ENCODE measurements around the gene CRLF3. TPM values are rescaled to one million over a fixed set of nuclear protein-coding genes. Genes with fewer than 3 reads are reported as not detected.

The CRLF3 gene
- polyA plus RNA-seq, 1 experiment: 5.5 TPM

- no peak for DNase-seq (ENCODE audit: low read depth)
- CTCF ChIA-PET: no interaction called here
- Histone ChIP-seq H3K27me3 (ENCODE audit: control insufficient read depth, insufficient read depth, low read length) (no peaks in the 10 kb centered on the region), H3K4me3 (ENCODE audit: low read depth, low read length) (no peak overlapping the region), H3K36me3 (ENCODE audit: control insufficient read depth, insufficient read depth, low read length) (peaks cover 1% of the 10 kb centered on the region)
- POLR2A ChIA-PET: no interaction called here
- no peak for TF ChIP-seq CTCF (IDR thresholded peaks at IDR 0.05; ENCODE audit: insufficient read depth, low read depth, low read length)
These were observed 22.8 kb downstream of the CRLF3 start for GRCh38 chr17:30801671-30802070.

GRCh38 chr17:30796016-30796415, 28.5 kb downstream of the CRLF3 start:
- Histone ChIP-seq H3K4me3 (ENCODE audit: low read depth, low read length) (no peak overlapping the region), H3K36me3 (ENCODE audit: control insufficient read depth, insufficient read depth, low read length) (peaks cover 2% of the 10 kb centered on the region), H3K27me3 (ENCODE audit: control insufficient read depth, insufficient read depth, low read length) (no peaks in the 10 kb centered on the region)
- no peak for TF ChIP-seq CTCF (IDR thresholded peaks at IDR 0.05; ENCODE audit: insufficient read depth, low read depth, low read length)
- ChIA-PET POLR2A (no interaction called here), CTCF (no interaction called here)
- no peak for DNase-seq (ENCODE audit: low read depth)

GRCh38 chr17:30794372-30794771, 30.1 kb downstream of the CRLF3 start:
- H3K36me3 ChIP-seq (ENCODE audit: control insufficient read depth, insufficient read depth, low read length): peaks cover 2% of the 10 kb centered on the region
- no peak overlapping the region for H3K4me3 ChIP-seq (ENCODE audit: low read depth, low read length)
- ChIA-PET CTCF (no interaction called here), POLR2A (no interaction called here)
- no peaks in the 10 kb centered on the region for H3K27me3 ChIP-seq (ENCODE audit: control insufficient read depth, insufficient read depth, low read length)
- DNase-seq (ENCODE audit: low read depth): no peak
- no peak for TF ChIP-seq CTCF (IDR thresholded peaks at IDR 0.05; ENCODE audit: insufficient read depth, low read depth, low read length)

- Histone ChIP-seq H3K27me3 (ENCODE audit: control insufficient read depth, insufficient read depth, low read length) (no peaks in the 10 kb centered on the region), H3K4me3 (ENCODE audit: low read depth, low read length) (no peak overlapping the region), H3K36me3 (ENCODE audit: control insufficient read depth, insufficient read depth, low read length) (peaks cover 2% of the 10 kb centered on the region)
- ChIA-PET POLR2A (no interaction called here), CTCF (no interaction called here)
- no peak for DNase-seq (ENCODE audit: low read depth)
- TF ChIP-seq CTCF (IDR thresholded peaks at IDR 0.05; ENCODE audit: insufficient read depth, low read depth, low read length): no peak
These were observed 31.1 kb downstream of the CRLF3 start for GRCh38 chr17:30793282-30793977.

GRCh38 chr17:30790279-30790678, 34.2 kb downstream of the CRLF3 start:
- ChIA-PET POLR2A (no interaction called here), CTCF (interaction anchor here (1.5 kb wide), 1 partner anchor 16 kb away, joined by 4 read pairs; no protein-coding TSS in a partner anchor)
- no peak for TF ChIP-seq CTCF (IDR thresholded peaks at IDR 0.05; ENCODE audit: insufficient read depth, low read depth, low read length)
- no peak for DNase-seq (ENCODE audit: low read depth)
- H3K36me3 ChIP-seq (ENCODE audit: control insufficient read depth, insufficient read depth, low read length): peaks cover 2% of the 10 kb centered on the region
- H3K27me3 ChIP-seq (ENCODE audit: control insufficient read depth, insufficient read depth, low read length): no peaks in the 10 kb centered on the region
- H3K4me3 ChIP-seq (ENCODE audit: low read depth, low read length): no peak overlapping the region
